ENCODE results near the gene RNH1.
A peak's percentile ranks its signal among the peaks of the same experiment; 100 is the strongest.

Gene RNH1

GRCh38 chr11:462107-462890 is 44.7 kb downstream of the RNH1 start:
- TF ChIP-seq GATA1 (IDR thresholded peaks at IDR 0.05; ENCODE audit: low read depth, low read length), result no peak
- TF ChIP-seq POLR2A (IDR thresholded peaks at IDR 0.05; ENCODE audit: low read length), result no peak
- DNase-seq, result no peak

DNA sequence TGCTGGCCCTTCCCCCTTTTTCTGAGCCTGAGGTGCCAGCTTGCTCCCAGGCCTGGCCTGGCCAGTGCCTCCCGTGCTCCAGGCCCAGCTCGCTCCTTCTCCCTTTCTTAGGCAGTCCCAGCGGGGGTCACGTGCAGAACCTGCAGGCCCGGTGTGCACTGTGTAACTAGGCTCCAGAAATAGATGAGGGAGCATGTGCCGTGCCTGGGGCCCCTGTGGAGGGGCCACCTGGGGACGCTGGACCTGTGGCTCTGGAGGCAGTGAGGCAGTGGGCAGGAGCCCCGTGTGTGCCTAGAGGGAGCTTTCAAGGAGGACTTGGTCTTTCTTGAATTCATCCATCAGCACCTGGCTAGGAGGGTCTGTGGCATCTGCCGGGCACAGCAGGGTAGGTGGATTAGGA is 45.4 kb downstream of the RNH1 start:
- no peak for DNase-seq
- TF ChIP-seq POLR2A (IDR thresholded peaks at IDR 0.05; ENCODE audit: low read length), result no peak
- no peak for TF ChIP-seq GATA1 (IDR thresholded peaks at IDR 0.05; ENCODE audit: low read depth, low read length)

GRCh38 chr11:460331-461199 is 46.5 kb downstream of the RNH1 start:
- DNase-seq, result peak; percentile 37 to 69
- TF ChIP-seq GATA1 (IDR thresholded peaks at IDR 0.05; ENCODE audit: low read depth, low read length) (no peak), POLR2A (IDR thresholded peaks at IDR 0.05; ENCODE audit: low read length) (no peak)

- DNase-seq, result no peak
These were observed 47.4 kb downstream of the RNH1 start for GRCh38 chr11:459511-460220.

DNA sequence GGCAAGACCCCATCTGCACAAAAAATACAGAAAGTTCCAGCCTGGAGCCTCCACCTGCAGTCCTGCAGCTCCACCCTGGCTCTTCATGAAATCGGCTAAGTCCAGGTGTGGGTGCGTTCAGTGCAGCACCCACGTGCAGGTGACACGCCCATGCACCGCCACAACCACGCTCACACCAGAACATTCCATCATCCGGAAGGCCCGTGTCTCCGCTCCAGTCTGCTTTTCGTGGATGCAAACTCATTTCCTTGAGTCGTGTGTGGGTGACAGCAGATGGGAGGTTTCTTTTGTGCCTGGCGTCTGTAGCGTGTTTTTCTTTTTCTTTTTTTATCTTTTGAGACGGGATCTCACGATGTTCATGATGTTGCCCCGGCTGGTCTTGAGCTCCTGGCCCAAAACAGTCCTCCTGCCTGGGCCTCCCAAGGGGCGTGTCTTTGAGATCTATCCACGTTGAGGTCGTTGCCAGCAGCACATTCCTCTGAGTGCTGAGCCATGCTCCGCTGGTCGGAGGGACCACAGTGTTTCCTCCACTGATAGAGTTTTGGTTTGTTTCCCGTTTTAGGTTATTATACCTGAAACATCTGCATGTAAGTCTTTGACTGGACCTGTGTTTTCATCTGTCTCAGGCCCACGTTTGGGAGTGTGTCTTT is 49.8 kb downstream of the RNH1 start:
- TF ChIP-seq POLR2A (IDR thresholded peaks at IDR 0.05; ENCODE audit: low read length) (no peak), GATA1 (IDR thresholded peaks at IDR 0.05; ENCODE audit: low read depth, low read length) (no peak)
- no peak for DNase-seq

More at GRCh38 chr11:459511-460220, 47.4 kb downstream of the RNH1 start:
- TF ChIP-seq POLR2A (IDR thresholded peaks at IDR 0.05; ENCODE audit: low read length) (no peak), GATA1 (IDR thresholded peaks at IDR 0.05; ENCODE audit: low read depth, low read length) (no peak)

- no peak for DNase-seq
- TF ChIP-seq POLR2A (IDR thresholded peaks at IDR 0.05; ENCODE audit: low read length) (no peak), GATA1 (IDR thresholded peaks at IDR 0.05; ENCODE audit: low read depth, low read length) (no peak)
These were observed 50.5 kb downstream of the RNH1 start for GRCh38 chr11:456533-456932.

DNA sequence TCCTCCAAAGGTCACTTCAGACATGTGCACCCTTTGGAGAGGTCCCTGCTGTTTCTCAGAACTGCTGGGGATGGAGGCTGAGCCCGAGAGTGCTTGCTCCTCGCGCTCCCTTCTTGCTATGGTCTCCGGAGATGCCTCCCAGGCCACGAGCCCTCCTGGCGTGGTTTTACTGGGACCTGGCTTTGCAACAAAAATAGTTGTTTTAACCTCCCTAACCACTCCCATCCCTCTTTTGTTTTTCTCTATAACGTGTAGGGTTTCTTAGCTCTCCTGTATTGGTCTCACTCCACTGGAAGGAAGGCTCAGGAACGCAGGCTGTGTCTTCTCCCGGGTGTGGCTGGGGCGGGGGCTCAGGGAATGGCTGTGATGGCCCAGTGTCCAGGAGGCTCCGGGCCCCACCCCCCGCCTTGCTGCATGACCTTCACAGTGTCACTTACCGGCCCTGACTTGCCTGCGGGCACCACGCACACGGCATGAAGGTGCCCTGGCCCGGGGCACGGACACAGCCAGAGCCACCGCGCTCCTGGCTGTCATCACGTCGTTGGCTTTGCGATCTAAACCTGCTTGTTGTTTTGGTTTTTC is 51.4 kb downstream of the RNH1 start:
- TF ChIP-seq POLR2A (IDR thresholded peaks at IDR 0.05; ENCODE audit: low read length), result no peak
- no peak for TF ChIP-seq GATA1 (IDR thresholded peaks at IDR 0.05; ENCODE audit: low read depth, low read length)
- DNase-seq, result no peak

DNA sequence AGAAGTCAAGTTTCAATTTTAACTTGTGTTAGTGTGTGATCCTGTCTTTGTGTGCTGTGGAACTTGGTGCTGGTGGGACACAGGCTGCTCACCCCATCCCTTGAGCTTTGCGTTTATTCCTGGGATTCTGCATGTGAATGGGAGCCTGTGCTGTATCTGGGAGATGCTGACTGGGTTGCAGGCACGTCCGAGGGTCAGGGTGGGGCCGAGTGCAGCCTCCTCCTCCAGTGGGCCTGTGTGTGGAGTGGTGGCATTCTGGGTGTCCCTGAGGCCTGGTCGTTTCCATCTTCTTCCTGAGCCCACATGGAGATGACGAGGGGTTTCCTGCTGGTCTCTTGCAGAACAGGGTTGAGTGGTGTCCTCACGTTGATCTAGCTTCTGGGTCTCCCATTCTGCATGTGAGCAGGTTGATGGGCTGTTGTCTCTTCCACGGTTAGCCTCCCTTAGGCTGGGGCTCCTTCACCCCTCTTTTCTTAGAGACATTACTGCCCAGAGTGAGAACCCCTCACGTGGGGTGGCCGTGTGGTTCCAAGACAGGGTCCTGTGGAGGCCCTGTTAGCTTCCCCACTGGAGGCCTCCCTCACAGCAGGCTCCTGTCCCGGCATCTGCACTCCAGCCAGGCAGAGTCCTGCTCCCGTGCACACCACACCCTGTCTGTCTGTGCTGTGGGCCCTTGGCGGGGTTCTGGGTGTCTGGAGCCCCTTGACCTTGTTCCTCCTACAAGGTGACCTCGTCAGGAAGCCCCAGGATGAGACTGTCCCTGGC is 52.1 kb downstream of the RNH1 start:
- TF ChIP-seq GATA1 (IDR thresholded peaks at IDR 0.05; ENCODE audit: low read depth, low read length) (no peak), POLR2A (IDR thresholded peaks at IDR 0.05; ENCODE audit: low read length) (no peak)
- DNase-seq, result no peak

DNA sequence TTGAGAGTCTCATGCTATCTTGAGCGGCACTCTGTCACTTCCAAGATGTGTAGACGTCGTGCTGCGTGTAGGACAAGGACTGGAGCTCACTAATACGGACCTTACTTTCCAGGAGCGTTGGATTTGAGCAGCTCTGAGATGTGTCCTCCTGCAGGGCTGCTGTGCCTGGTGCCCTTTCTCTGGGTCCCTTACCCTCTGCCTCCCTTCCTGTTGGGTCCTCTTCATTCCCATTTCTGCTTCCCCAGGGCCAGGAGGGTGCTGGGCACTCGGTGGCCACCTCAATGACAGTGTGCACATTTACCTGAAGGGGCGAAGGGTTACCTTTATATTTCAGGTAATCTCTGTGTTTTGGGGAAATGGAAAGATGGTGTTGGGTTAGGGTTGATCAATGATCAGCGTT is 53.0 kb downstream of the RNH1 start:
- DNase-seq, result no peak
- TF ChIP-seq POLR2A (IDR thresholded peaks at IDR 0.05; ENCODE audit: low read length) (no peak), GATA1 (IDR thresholded peaks at IDR 0.05; ENCODE audit: low read depth, low read length) (no peak)

GRCh38 chr11:453564-453963 is 53.5 kb downstream of the RNH1 start:
- no peak for DNase-seq
- TF ChIP-seq POLR2A (IDR thresholded peaks at IDR 0.05; ENCODE audit: low read length), result no peak
- TF ChIP-seq GATA1 (IDR thresholded peaks at IDR 0.05; ENCODE audit: low read depth, low read length), result no peak

GRCh38 chr11:452916-453527 is 54.0 kb downstream of the RNH1 start:
- no peak for DNase-seq
- TF ChIP-seq GATA1 (IDR thresholded peaks at IDR 0.05; ENCODE audit: low read depth, low read length) (no peak), POLR2A (IDR thresholded peaks at IDR 0.05; ENCODE audit: low read length) (no peak)

DNA sequence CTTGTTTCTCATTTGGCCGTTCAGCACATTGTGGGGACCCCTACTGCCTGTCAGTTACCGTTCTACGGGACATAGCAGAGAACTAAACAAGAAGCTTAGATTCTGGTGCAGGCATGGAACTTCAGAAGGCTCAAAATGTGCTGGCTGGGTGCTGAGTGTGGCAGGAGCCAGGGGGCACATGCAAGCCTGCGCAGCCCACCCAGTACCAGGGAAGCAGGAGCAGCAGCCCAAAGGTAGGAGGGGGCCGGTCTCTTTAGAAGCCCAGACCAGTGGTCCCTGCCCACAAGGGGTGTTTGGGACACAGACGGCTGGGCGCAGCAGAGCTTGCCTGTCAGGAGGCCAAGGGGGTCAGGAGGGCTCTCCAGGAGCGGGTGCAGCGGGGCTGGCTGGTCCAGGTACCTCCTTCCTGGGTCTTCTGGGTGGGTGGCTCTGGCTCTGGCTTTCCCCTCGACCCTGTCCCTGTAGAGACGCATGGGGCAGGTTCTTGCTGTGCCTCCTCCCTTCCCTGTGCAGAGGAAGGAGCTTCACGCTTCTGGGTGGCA is 54.8 kb downstream of the RNH1 start:
- no peak for DNase-seq
- no peak for TF ChIP-seq GATA1 (IDR thresholded peaks at IDR 0.05; ENCODE audit: low read depth, low read length)
- no peak for TF ChIP-seq POLR2A (IDR thresholded peaks at IDR 0.05; ENCODE audit: low read length)

All from erythroblast (primary cell).